GM18861 (cell line): Measurements from ENCODE around the gene FUT7.
"Not testable (repeated sequence)": the region's sequence is repeated elsewhere in the genome, so short reads cannot be mapped to it uniquely, and the experiment has no call there.

Source experiments
- ATAC-seq: cut with Tn5 transposase; IDR thresholded peaks from one replicate; pipeline ENCODE4 v1.9.1; 2021; ENCODE audit not compliant: unreplicated experiment

The FUT7 gene

DNA sequence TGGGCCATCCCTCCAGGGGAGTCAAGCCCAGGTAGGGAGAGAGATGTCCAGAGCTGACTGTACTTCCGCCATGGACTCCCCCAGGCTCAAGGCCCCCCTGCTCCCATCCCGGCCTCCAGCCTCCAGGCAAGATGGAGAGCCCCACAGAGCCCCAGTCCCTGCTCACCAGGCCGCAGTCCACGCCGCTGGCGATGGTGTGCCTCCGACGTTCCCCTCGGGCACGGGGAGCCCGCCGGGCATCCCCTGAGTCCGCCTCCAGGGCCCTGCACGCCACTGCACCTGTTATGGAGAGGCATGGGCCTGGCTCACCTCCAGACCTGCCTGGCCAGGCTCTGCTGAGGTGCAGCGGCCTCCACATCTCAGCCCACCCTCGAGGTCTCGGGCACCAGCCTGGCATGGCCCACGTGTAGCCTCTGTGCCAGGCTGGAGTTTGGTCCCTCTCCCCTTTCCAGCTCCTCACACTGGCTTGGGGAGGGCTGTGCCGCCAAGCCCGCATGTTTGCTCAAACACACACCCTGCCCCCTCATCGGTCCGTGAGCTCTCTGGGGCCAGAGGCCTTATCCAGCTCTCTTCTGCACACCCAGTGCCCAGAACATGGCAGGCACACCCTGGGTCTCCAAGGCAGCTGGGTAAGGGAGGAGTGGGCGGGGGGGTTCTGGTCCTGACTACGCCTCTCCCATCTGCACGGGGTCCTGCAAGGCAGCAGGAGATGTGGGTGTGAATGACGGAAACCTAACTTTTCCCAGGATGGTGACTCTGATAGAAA lies 34.4 kb upstream of the FUT7 start:
- ATAC-seq: no peak

DNA sequence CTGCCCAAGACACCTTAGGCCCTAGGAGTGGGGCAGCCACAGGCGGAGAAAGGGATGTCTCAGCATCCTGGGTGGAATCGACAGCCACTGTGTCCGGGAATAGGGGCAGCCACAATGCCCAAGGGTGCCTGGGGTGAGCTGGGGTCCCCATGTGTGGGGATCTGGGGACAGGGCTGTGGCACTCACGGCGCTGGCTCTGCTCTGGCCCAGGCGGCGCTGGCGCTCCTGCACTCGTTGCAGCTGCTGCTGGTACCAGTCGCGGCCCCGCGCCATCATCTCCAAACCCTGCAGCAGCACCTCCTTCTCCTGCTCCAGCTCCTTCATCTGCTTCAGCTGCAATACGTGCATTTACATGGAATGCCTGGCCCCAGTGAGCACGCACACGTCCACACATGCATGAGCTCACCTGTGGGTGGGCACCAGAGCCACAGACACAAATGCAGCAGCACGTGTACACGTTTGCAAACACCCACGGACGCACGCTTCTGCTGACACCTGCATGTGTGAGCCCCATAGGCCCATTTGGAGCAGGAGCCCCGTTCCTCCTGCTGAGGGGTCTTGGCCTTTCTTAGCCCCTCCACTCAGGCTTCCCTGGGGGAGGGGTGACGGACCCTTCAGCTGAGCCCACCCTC lies 33.6 kb upstream of the FUT7 start:
- ATAC-seq: no peak

DNA sequence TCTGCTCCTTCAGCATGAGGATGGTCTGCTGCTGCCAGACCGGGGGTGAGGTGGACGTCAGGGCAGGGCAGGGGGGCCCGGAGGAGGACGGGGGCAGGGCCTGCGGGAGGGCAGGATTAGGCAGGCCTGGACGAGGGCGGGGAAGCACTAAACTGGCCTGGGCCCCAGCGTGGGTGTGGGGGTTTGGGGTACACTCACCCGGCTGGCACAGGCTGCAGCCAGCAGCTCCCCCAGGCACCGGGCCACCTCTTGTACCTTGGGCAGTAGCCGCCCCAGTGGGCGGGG lies 32.9 kb upstream of the FUT7 start:
- ATAC-seq: no peak

DNA sequence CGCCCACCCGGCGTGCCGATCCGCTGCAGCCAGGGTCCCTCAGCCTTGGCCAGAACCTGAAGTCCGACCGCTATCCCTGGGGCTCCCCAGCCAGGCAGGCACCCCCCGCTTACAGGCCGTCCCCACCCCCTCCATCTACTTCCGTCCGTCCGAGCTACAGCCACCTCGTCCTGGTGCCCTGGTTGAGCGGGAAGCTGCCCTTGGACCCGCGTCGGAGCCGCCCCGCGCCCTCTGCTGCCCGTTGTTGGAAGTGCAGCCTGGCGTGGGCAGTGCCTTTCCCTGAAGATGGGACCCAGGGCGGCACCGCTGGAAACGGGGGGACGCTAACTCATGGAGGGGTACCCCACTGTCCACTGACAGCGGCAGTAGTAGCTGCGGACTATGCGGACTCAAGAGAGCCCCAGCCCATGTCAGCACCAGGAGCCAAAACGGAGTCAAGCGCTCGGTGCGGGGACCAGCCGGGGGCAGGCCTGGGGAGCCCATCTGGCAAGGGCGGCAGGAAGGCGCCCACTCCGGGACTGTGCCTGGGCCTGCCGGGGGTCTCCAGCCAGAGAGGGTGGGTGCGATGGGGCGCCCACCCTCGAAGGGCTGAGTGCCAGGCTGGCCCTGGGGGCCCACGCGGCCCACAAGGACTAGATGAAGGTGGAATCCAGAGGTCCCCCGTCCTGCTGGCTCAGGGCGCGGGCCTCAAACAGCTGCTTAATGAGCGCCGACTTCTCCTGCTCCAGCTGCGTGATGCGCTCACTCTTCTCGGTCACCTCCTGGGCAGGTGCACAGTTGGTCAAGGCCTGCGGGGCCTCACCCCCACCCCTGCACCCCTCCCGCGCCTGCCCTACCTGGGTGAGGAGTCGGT lies 32.4 kb upstream of the FUT7 start:
- no peak for ATAC-seq

DNA sequence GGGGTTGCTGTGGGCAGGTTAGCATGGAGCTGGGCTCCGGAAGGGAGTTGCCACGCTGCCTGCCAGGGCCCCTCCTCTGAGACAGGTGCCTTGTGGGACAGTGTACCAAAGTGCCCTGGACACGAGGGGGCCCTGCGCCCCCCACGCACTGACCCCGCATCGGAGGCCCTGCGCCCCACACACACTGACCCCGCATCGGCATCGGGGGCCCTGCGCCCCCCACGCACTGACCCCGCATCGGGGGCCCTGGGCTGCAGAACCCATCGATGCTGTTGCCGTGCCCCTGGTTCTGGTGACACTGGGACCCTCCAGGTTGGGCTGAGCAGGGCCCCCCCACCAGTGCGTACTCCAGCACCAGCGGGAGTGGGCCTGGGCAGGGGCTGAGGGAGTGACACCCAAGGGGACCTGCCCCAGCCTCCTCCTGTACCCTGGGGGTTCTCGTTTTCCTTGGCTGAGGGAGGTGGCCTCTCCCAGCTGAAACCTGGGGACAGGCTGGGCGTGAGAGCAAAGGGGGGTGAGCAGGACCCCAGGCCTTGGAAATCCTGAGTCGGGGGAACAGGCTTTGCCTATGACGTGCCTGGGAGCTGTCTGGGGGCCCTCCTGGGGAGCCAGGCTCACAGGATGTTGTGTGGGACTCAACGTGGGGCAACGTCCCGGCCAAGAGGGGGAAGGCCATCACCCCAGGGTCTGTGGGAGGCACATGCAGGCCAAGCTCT lies 31.6 kb upstream of the FUT7 start:
- no peak for ATAC-seq

DNA sequence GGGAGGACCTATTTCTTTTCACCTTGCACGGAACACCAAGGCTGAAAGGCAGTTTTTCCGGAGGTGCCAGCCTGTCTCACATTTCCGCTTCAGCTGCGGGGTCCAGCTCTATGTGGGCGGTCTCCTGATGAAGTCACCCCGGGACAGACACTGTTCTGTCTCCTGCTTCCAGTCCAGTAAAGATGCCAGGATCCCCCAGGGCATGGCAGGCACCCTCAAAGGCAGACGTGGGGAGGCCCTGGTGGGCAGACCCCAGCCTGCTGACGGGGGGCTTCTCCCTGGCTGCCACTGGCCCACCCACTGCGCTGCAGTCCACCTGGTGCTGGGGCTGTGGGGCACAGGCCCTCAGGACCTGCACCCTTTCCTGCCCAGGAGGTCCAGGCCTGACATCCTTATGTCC lies 30.9 kb upstream of the FUT7 start:
- ATAC-seq: not testable (repeated sequence)

DNA sequence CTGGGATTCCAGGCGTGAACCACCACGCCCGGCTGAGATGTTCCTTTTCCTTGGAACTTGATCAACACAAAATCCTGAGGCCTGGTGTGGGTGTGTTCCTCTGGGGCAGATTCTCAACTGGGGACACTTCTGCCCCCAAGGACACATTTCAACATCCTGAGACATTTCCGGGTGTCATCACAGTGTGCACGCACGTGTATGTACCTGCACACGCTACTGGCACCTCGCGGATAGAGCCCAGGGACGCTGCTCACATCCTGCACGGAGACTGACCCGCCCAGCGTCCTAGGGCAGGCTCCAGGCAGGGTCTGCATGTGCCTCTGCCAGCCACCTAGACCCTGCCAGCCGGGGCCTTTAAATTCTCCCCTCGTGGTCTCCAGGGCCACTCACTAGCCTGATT lies 30.5 kb upstream of the FUT7 start:
- no peak for ATAC-seq

DNA sequence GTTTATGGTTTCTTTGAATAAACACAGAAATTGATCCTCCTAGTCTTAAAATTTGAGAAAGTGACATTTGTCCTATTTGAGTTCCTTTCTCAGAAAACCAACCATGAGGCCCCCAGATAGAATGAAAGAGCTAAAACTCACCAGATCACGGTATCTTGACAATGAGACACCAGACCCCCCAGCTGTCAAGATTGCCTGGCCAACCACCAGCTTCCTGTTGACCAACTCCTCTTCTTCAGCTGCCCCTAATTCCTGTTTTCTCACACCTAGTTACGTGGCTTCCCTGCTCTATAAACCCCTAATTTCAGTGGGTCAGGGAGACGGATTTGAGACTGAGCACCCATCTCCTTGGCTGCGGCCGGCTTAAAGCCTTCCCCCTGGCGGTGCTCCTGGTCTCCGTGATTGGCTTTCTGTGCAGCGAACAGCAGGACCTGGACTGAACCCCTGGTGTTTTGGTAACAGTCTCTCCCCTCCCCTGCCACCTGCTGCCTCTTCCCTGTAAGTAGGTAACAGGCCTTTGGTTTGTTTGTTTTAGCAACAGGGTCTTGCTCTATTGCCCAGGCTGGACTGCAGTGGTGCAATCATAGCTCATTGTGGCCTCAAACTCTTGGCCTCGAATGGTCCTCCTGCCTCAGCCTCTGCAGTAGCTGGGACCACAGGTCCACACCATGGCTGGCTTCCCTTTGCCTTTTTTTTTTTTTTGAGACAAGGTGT lies 26.8 kb upstream of the FUT7 start:
- ATAC-seq: no peak

DNA sequence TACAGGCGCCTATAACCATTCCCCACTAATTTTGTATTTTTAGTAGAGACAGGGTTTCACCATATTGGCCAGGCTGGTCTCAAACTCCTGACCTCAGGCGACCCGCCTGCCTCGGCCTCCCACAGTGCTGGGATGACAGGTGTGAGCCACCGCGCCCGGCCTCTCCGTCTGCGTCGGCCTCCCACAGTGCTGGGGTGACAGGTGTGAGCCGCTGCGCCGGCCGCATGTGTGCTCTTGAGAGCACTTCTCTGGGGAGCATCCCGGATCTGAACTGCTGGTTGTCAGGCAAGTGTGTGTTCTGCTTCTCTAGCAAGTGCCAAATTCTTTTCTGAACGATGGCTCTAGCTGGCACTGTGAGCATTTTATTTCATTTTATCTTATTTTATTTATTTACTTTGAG lies 25.7 kb upstream of the FUT7 start:
- no peak for ATAC-seq

DNA sequence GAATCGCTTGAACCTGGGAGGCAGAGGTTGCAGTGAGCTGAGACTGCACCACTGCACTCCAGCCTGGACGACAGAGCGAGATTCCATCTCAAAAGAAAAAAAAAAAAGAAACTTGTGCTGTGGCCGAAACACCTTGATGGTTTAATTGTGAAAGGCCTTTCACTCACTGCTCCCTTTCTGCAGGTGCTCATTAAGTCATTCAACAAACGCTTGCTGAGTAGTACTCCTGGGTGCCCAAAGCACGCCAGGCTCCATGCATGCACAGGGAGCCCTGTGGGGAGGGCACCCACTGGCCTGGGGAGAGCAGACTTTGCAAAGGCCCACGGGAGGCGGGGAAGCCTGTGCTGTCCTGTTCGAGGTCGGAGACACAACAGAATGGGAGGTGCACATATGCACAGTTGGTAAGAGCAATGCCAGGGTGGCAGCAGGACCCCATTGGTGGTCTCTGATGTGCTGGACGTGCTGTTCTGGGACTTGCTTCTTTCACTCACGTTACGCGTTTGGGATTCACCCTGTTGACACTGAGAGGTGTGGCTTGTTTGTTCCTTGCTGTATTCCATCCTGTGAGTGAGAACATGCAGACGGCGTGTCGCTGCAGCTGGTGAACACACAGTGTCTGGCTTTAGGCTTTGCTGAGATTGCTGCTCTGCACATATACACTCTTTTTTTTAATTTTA lies 25.0 kb upstream of the FUT7 start:
- no peak for ATAC-seq

DNA sequence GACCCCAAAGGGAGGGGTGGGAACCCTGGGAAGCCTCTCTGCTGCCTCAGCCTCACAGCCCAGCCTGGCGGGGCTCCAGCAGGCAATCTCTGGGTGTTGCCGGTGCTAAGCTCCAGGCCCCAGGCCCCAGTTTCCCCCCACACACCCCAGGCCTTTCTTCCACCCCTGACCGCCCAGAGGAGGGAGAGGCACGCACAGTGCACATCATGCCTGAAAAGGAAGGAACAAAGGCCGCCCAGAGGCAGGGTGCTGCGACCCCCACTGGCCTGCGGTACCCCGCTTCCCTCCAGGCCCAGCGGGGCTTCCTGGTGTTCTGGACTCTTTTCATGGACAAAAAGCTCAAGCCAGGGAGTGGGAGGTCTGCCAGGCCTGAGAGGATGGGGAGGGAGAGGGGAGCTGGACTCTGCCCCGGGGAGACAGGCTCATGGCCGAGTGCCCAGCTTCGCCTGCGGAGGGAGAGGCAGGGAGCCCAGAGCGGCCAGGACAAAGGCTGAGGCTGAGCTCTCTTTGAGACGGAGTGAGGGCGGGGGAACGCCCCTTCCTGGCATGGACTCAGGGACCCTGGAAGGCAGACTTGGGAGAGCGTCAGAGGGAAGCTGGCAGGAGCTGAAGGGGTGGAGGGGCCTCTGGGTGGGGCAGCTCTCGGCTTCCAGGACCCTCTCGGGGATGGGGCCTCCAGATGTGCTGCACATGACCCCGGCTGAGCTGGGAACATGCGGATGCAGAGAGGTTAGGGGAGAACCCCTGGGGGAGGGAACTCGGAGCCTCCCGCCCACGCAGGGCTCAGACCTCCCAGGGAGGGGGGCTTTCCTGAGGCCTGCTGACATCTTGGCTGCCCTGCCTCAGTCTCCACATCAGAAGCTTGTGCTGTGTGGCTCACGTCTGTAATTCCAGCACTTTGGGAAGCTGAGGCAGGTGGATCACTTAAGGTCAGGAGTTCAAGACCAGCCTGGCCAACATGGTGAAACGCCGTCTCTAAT lies 23.8 kb upstream of the FUT7 start:
- no peak for ATAC-seq

DNA sequence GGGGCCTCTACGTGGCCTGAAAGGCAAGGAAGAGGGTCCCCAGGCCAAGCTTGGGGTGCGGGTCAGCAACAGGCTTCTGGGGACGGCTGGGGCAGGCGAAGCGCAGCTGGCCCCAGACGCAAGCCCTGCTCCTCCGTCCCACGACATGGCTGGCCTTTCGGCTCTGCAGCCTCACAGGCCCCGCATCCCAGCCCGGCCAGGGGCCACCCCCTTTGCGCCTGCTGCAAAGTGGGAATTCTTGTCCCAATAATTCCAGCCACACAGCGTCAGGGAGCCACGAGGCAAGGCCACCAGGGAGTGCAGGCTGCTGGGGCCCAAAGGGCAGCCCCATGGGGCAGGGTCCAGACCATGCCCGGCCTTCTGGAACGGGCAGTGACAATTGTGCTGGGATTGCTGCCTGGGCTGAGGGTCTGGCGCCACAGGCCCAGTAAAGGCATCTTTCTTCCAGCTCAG lies 23.1 kb upstream of the FUT7 start:
- ATAC-seq: no peak

DNA sequence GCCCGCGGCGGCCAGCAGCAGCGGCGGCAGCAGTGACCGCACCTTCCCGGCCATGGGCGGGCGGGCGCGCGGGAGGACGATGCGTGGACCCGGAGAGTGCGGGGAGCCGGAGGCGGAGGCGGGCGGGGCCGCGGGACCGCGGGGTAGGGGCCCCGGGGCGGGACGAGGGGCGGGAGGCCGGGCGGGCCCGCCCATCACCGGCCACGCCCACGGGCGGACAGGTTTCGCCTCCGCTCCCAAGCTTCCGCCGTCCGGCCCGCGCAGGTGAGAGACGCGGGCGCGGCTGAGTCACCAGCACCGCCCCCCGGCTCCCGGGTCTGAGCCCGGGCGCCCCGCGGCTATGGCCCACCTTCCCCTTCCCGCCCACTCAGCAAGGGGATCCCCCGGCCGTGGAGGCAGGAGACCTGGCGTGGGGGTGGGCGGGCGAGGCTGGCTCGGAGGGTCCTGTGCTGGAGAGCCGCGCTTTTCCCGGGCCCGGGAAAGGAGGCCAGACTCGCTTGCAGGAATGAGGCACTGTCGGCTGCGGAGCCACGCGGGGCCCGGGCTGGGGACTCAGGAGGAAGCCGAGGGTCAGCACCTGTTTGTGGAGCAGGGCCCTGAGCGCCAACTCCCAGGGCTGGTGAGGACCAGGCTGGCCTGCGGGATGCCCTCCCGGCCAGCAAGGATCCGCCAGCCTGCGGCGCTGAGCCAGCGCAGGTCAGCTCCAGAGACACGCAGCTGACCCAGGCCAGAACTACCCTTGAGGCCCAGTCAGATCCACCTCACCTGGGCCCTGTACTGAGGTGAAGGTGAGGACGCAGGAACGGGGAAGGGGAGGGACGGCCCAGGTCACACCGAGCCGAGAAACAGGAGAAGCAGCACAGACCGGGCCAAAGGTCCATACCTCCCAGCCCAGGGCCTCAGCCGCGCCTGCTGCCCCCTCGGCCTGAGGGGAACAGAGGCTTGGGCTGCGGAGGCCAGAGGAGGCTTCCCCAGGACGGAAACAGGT lies 22.4 kb upstream of the FUT7 start, which contains the start of gene ENTPD2:
ENTPD2 (minus strand) TSS at position 118 of the 988 bp plus-strand sequence; CDS start at position 54, 64 bp downstream.
- ATAC-seq: no peak

DNA sequence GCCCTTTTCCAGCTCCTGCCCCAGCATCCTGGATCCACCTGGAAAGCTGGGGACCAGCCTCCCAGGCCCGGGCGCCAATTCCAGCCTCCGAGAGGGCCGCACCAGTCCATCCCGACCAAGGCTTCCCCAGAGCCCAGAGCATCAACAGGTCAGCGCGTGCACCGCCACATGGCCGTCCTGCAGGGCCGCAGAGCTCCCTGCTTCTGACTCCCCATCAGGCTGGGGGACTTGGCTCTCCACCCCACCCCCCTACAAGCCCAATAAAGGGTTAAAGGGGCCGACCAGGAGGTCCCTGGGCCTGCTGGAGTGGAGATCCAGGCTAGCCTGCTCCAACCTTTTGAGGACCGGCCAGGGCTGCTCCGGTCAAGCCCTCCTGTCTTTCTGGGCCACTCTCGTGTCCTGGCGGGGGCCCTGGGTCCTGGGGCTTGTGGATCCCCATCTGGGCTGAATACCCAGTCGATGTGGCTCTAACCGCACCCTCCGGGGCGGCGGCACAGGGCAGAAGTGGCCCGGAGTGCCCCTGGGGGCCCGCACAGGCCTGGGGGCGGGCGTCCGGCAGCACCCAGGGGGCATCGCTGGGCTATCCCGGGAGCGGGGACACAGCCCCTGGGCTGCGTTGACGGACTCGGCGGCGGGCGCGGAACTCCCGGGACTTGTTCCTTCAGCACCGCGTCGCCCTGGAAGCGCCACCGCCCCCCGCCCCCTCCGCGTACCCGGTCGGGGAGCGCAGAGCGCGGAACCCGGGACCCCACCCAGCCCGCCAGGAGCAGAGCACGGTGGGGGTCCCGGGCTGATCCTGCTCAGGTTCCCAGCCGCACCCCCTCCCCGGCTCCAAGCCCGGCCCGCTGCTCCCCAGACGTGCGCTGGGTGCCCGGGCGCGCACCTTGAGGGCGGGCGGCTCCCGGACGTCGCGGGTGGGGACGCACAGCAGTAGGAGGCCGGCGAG lies 21.4 kb upstream of the FUT7 start:
- no peak for ATAC-seq

DNA sequence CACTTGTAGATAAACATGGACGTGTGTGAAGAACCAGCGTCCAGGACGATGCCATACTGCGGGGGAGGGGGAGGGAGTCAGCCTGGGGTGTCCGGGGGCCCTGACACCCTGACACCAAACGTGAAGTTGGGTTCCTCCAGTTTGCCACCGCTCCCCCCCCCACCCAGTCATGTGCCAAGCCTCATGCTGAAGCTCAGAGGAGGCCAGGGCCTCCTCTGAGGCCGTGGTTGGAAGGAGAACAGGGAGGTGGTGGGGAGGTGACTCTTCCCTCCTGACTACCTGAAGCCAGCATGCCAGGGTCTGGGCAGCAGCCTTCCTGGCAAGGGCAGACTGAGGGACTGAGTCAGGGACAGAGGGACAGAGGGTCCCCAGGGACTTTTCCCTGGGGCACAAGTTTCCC lies 20.4 kb upstream of the FUT7 start:
- ATAC-seq: no peak

DNA sequence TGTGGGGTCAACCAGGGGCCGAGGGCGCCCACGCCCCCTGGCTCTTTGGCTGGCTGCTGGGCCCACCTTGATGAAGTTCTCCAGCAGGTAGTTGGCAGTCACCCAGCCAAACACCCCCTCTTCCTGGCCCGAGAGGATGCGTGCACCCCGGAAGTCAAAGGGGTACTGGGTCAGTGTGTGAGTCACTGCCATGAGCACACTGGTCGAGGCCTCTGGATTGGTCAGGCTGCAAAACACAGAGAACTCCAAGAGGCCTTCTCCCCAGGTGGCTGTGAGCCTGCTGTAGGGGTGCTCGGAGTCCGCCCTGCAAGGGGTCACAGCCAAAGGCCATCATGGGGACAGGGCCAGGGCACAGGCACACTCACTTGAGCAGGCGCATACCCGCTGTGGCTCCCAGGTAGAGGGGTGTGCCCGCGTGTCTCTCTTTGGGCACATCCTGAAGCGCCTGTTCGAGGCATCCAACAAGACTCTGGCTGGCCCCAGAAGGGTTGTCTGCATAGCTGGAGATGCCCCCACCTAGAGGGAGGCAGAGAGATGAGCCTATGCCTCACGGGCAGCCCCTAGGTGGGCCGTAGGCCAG lies 19.3 kb upstream of the FUT7 start:
- no peak for ATAC-seq
